GM23338 (cell line): ENCODE results near the gene LYPD4. TPM values are rescaled to one million over a fixed set of nuclear protein-coding genes. Genes with fewer than 3 reads are reported as not detected.

Source experiments
- ATAC-seq: fragments of 200-7000 bp; cut with Tn5 transposase; 3 replicates; pipeline ENCODE4 v1.9.1; 2020
- DNase-seq: peaks from one replicate; pipeline ENCODE4 v3.0.0-alpha.2; 2015; ENCODE audit warnings: low spot score
- H2AFZ ChIP-seq: fragments of 200-600 bp; sonication (generic); 2 replicates; pipeline ENCODE4 v1.8.0; 2016; ENCODE audit warnings: antibody characterized with exemption, mild to moderate bottlenecking, moderate library complexity
- H3F3A ChIP-seq: fragments of 200-600 bp; sonication (generic); replicated peaks from 2 replicates; pipeline ENCODE4 v1.8.0; 2017; ENCODE audit warnings: antibody characterized with exemption, mixed run types, low read depth
- H3K27ac ChIP-seq: fragments of 200-600 bp; sonication (generic); 2 replicates; pipeline ENCODE4 v1.6.1; 2016; ENCODE audit warnings: low read depth
- H3K27me3 ChIP-seq: fragments of 200-600 bp; sonication (generic); 2 replicates; pipeline ENCODE4 v1.8.0; 2016; ENCODE audit warnings: mild to moderate bottlenecking, mixed run types, moderate library complexity; ENCODE audit not compliant: insufficient read depth
- H3K36me3 ChIP-seq: fragments of 200-600 bp; sonication (generic); 2 replicates; pipeline ENCODE4 v1.8.0; 2016; ENCODE audit warnings: mild to moderate bottlenecking; ENCODE audit not compliant: insufficient read depth
- H3K4me1 ChIP-seq: fragments of 200-600 bp; sonication (generic); 2 replicates; pipeline ENCODE4 v1.8.0; 2016; ENCODE audit warnings: mild to moderate bottlenecking, moderate library complexity; ENCODE audit not compliant: insufficient read depth
- H3K4me2 ChIP-seq: fragments of 200-600 bp; sonication (generic); 2 replicates; pipeline ENCODE4 v1.7.1; 2017; ENCODE audit warnings: mixed run types
- H3K4me3 ChIP-seq: fragments of 200-600 bp; sonication (generic); 2 replicates; pipeline ENCODE4 v1.6.1; 2016; ENCODE audit warnings: mixed run types
- H3K79me2 ChIP-seq: fragments of 200-600 bp; sonication (generic); replicated peaks from 2 replicates; pipeline ENCODE4 v1.8.0; 2017; ENCODE audit warnings: mild to moderate bottlenecking; ENCODE audit not compliant: insufficient read depth
- H3K9me2 ChIP-seq: fragments of 200-600 bp; sonication (generic); 2 replicates; pipeline ENCODE4 v1.8.0; 2017; ENCODE audit not compliant: insufficient read depth
- H4K20me1 ChIP-seq: fragments of 200-600 bp; sonication (generic); replicated peaks from 2 replicates; pipeline ENCODE4 v1.8.0; 2017; ENCODE audit warnings: mild to moderate bottlenecking; ENCODE audit not compliant: insufficient read depth
- H3K27ac Mint-ChIP-seq: 2 replicates; pipeline ENCODE4 v1.8.0; 2020; ENCODE audit warnings: inconsistent platforms, mild to moderate bottlenecking, moderate library complexity, mixed read lengths
- H3K27me3 Mint-ChIP-seq: 3 replicates; pipeline ENCODE4 v1.8.0; 2022; ENCODE audit warnings: low read depth, mild to moderate bottlenecking, moderate library complexity, mixed read lengths, inconsistent platforms; ENCODE audit not compliant: insufficient read depth, poor library complexity
- H3K36me3 Mint-ChIP-seq: 3 replicates; pipeline ENCODE4 v1.8.0; 2021; ENCODE audit warnings: low read depth, mild to moderate bottlenecking, inconsistent platforms, moderate library complexity, mixed read lengths
- H3K4me1 Mint-ChIP-seq: 3 replicates; pipeline ENCODE4 v1.8.0; 2020; ENCODE audit warnings: mild to moderate bottlenecking, inconsistent platforms, mixed read lengths
- H3K4me3 Mint-ChIP-seq: 3 replicates; pipeline ENCODE4 v1.8.0; 2021; ENCODE audit warnings: moderate library complexity, mild to moderate bottlenecking, inconsistent platforms, mixed read lengths
- H3K9me3 Mint-ChIP-seq: 3 replicates; pipeline ENCODE4 v1.8.0; 2020; ENCODE audit warnings: moderate library complexity, mild to moderate bottlenecking, inconsistent platforms, mixed read lengths
- CREB1 ChIP-seq: fragments of 250-450 bp; sonication (Bioruptor Pico); IDR thresholded peaks from 2 replicates; pipeline ENCODE4 v1.5.0; 2020; ENCODE audit warnings: low read depth, mild to moderate bottlenecking, moderate library complexity
- CTCF ChIP-seq, 2 experiments: fragments of 200-600 bp in 1 of 2; sonication (generic) in 1 of 2; conservative IDR thresholded peaks; 2 replicates each; pipeline versions ENCODE4 v1.5.1 to v1.6.1; 2016 to 2017; ENCODE audit warnings: antibody characterized with exemption in 2 of 2, low read depth in 2 of 2, mild to moderate bottlenecking in 2 of 2, moderate library complexity in 1 of 2
- EZH2 ChIP-seq: fragments of 200-600 bp; sonication (generic); IDR thresholded peaks from one replicate; pipeline ENCODE4 v1.8.0; 2017; ENCODE audit warnings: antibody characterized with exemption, mild to moderate bottlenecking, low read depth; ENCODE audit not compliant: unreplicated experiment
- EZH2phosphoT487 ChIP-seq: fragments of 200-600 bp; sonication (generic); IDR thresholded peaks from one replicate; pipeline ENCODE4 v1.8.1; 2018; ENCODE audit warnings: antibody characterized with exemption; ENCODE audit not compliant: unreplicated experiment
- JUNB ChIP-seq: IDR thresholded peaks from one replicate; pipeline ENCODE4 v1.6.1; 2016; ENCODE audit warnings: antibody characterized with exemption; ENCODE audit not compliant: unreplicated experiment
- NANOG ChIP-seq: IDR thresholded peaks from 2 replicates; pipeline ENCODE4 v1.6.1; 2016; ENCODE audit warnings: antibody characterized with exemption, borderline replicate concordance
- POLR2AphosphoS5 ChIP-seq: IDR thresholded peaks from 2 replicates; pipeline ENCODE4 v1.6.1; 2016; ENCODE audit warnings: antibody characterized with exemption, low read depth
- STAT1 ChIP-seq: IDR thresholded peaks from one replicate; pipeline ENCODE4 v1.6.1; 2016; ENCODE audit warnings: antibody characterized with exemption; ENCODE audit not compliant: unreplicated experiment
- ZNF114 ChIP-seq: fragments of 250-450 bp; sonication (Bioruptor Pico); IDR thresholded peaks from 2 replicates; pipeline ENCODE4 v1.5.0; 2020; ENCODE audit warnings: mild to moderate bottlenecking, moderate library complexity
- ZNF331 ChIP-seq: fragments of 250-450 bp; sonication (Bioruptor Pico); IDR thresholded peaks from 2 replicates; pipeline ENCODE4 v1.5.0; 2020; ENCODE audit warnings: low read depth, mild to moderate bottlenecking, moderate library complexity
- polyA plus RNA-seq: library from polyadenylated mRNA; unstranded; fragments of >200 nt; fragmentation: Nextera tagmentation; extraction: Ambion mirVana; gene quantifications from 2 replicates; pipeline ENCODE4 v1.2.1, GENCODE V29; 2016
- total RNA-seq: library from RNA; depleted of rRNA; stranded (reverse); fragments of >200 nt; shearing (Covaris generic); gene quantifications from 2 replicates; pipeline ENCODE4 v1.2.3, GENCODE V29; 2014
- TF ChIP-seq, protein P1 (sequence below): fragments of 250-450 bp; sonication (Bioruptor Pico); IDR thresholded peaks from 2 replicates; pipeline ENCODE4 v1.5.0; 2020; ENCODE audit warnings: mild to moderate bottlenecking, moderate library complexity
- TF ChIP-seq, protein P2 (sequence below): IDR thresholded peaks from one replicate; pipeline ENCODE4 v1.6.1; 2018; ENCODE audit warnings: antibody characterized with exemption; ENCODE audit not compliant: unreplicated experiment
- TF ChIP-seq, protein P3 (sequence below): IDR thresholded peaks from 2 replicates; pipeline ENCODE4 v1.6.1; 2016; ENCODE audit warnings: antibody characterized with exemption

The LYPD4 gene
- total and polyA plus RNA-seq, 2 experiments from 2014 or later: not detected

- H3K27ac Mint-ChIP-seq: no peak overlapping the region
- no peaks in the 10 kb centered on the region for H3K36me3 ChIP-seq
- no peak overlapping the region for H3K4me2 ChIP-seq
- H3K79me2 ChIP-seq: no peaks in the 10 kb centered on the region
- ATAC-seq (no peak), DNase-seq (no peak)
- no peak overlapping the region for H3K27ac ChIP-seq
- no peaks in the 10 kb centered on the region for H3K27me3 ChIP-seq
- H3K9me3 Mint-ChIP-seq: peaks cover 14% of the 10 kb centered on the region; the same call in 2 of the 3 replicates
- peaks cover 5% of the 10 kb centered on the region; the same call in 2 of the 3 replicates for H3K36me3 Mint-ChIP-seq
- H3K9me2 ChIP-seq: no peaks in the 10 kb centered on the region
- no peaks in the 10 kb centered on the region; the same call in 2 of the 3 replicates for H3K4me1 Mint-ChIP-seq
- TF ChIP-seq NANOG (no peak), EZH2 (no peak), EZH2phosphoT487 (no peak), CTCF (conservative IDR thresholded peaks at IDR 0.05; ENCODE audit: low read depth in 2 of 2) (no peak), ZNF331 (CRISPR knock-in tag) (no peak), CREB1 (CRISPR knock-in tag) (no peak), POLR2AphosphoS5 (no peak), ZNF114 (CRISPR knock-in tag) (no peak), STAT1 (no peak), JUNB (no peak)
- TF ChIP-seq, protein P1, sequence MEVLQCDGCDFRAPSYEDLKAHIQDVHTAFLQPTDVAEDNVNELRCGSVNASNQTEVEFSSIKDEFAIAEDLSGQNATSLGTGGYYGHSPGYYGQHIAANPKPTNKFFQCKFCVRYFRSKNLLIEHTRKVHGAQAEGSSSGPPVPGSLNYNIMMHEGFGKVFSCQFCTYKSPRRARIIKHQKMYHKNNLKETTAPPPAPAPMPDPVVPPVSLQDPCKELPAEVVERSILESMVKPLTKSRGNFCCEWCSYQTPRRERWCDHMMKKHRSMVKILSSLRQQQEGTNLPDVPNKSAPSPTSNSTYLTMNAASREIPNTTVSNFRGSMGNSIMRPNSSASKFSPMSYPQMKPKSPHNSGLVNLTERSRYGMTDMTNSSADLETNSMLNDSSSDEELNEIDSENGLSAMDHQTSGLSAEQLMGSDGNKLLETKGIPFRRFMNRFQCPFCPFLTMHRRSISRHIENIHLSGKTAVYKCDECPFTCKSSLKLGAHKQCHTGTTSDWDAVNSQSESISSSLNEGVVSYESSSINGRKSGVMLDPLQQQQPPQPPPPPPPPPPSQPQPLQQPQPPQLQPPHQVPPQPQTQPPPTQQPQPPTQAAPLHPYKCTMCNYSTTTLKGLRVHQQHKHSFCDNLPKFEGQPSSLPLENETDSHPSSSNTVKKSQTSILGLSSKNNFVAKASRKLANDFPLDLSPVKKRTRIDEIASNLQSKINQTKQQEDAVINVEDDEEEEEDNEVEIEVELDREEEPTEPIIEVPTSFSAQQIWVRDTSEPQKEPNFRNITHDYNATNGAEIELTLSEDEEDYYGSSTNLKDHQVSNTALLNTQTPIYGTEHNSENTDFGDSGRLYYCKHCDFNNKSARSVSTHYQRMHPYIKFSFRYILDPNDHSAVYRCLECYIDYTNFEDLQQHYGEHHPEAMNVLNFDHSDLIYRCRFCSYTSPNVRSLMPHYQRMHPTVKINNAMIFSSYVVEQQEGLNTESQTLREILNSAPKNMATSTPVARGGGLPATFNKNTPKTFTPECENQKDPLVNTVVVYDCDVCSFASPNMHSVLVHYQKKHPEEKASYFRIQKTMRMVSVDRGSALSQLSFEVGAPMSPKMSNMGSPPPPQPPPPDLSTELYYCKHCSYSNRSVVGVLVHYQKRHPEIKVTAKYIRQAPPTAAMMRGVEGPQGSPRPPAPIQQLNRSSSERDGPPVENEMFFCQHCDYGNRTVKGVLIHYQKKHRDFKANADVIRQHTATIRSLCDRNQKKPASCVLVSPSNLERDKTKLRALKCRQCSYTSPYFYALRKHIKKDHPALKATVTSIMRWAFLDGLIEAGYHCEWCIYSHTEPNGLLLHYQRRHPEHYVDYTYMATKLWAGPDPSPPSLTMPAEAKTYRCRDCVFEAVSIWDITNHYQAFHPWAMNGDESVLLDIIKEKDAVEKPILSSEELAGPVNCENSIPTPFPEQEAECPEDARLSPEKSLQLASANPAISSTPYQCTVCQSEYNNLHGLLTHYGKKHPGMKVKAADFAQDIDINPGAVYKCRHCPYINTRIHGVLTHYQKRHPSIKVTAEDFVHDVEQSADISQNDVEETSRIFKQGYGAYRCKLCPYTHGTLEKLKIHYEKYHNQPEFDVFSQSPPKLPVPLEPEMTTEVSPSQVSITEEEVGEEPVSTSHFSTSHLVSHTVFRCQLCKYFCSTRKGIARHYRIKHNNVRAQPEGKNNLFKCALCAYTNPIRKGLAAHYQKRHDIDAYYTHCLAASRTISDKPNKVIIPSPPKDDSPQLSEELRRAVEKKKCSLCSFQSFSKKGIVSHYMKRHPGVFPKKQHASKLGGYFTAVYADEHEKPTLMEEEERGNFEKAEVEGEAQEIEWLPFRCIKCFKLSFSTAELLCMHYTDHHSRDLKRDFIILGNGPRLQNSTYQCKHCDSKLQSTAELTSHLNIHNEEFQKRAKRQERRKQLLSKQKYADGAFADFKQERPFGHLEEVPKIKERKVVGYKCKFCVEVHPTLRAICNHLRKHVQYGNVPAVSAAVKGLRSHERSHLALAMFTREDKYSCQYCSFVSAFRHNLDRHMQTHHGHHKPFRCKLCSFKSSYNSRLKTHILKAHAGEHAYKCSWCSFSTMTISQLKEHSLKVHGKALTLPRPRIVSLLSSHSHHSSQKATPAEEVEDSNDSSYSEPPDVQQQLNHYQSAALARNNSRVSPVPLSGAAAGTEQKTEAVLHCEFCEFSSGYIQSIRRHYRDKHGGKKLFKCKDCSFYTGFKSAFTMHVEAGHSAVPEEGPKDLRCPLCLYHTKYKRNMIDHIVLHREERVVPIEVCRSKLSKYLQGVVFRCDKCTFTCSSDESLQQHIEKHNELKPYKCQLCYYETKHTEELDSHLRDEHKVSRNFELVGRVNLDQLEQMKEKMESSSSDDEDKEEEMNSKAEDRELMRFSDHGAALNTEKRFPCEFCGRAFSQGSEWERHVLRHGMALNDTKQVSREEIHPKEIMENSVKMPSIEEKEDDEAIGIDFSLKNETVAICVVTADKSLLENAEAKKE (CRISPR knock-in tag): no peak
- TF ChIP-seq, protein P2, sequence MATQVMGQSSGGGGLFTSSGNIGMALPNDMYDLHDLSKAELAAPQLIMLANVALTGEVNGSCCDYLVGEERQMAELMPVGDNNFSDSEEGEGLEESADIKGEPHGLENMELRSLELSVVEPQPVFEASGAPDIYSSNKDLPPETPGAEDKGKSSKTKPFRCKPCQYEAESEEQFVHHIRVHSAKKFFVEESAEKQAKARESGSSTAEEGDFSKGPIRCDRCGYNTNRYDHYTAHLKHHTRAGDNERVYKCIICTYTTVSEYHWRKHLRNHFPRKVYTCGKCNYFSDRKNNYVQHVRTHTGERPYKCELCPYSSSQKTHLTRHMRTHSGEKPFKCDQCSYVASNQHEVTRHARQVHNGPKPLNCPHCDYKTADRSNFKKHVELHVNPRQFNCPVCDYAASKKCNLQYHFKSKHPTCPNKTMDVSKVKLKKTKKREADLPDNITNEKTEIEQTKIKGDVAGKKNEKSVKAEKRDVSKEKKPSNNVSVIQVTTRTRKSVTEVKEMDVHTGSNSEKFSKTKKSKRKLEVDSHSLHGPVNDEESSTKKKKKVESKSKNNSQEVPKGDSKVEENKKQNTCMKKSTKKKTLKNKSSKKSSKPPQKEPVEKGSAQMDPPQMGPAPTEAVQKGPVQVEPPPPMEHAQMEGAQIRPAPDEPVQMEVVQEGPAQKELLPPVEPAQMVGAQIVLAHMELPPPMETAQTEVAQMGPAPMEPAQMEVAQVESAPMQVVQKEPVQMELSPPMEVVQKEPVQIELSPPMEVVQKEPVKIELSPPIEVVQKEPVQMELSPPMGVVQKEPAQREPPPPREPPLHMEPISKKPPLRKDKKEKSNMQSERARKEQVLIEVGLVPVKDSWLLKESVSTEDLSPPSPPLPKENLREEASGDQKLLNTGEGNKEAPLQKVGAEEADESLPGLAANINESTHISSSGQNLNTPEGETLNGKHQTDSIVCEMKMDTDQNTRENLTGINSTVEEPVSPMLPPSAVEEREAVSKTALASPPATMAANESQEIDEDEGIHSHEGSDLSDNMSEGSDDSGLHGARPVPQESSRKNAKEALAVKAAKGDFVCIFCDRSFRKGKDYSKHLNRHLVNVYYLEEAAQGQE: no peak
- TF ChIP-seq, protein P3, sequence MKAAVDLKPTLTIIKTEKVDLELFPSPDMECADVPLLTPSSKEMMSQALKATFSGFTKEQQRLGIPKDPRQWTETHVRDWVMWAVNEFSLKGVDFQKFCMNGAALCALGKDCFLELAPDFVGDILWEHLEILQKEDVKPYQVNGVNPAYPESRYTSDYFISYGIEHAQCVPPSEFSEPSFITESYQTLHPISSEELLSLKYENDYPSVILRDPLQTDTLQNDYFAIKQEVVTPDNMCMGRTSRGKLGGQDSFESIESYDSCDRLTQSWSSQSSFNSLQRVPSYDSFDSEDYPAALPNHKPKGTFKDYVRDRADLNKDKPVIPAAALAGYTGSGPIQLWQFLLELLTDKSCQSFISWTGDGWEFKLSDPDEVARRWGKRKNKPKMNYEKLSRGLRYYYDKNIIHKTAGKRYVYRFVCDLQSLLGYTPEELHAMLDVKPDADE: no peak
- peaks cover 18% of the 10 kb centered on the region for H3K27me3 Mint-ChIP-seq
- no peak overlapping the region for H2AFZ ChIP-seq
- no peak overlapping the region for H3K4me3 ChIP-seq
- H3K4me1 ChIP-seq: no peaks in the 10 kb centered on the region
- no peak overlapping the region for H3K4me3 Mint-ChIP-seq
- H3F3A ChIP-seq: no peaks in the 10 kb centered on the region
- no peaks in the 10 kb centered on the region for H4K20me1 ChIP-seq
Measured at GRCh38 chr19:41845051-41845590, 638 bp upstream of the LYPD4 start.
